ENCODE measurements around the gene VWF. TPM values are rescaled to one million over a fixed set of nuclear protein-coding genes. Genes with fewer than 3 reads are reported as not detected.
"Not testable (repeated sequence)": the region's sequence is repeated elsewhere in the genome, so short reads cannot be mapped to it uniquely, and the experiment has no call there.

Gene VWF
- total and polyA plus RNA-seq, 2 of the 4 experiments (the other 2 are of a cell fraction): under 0.01 to 0.09 TPM

DNA sequence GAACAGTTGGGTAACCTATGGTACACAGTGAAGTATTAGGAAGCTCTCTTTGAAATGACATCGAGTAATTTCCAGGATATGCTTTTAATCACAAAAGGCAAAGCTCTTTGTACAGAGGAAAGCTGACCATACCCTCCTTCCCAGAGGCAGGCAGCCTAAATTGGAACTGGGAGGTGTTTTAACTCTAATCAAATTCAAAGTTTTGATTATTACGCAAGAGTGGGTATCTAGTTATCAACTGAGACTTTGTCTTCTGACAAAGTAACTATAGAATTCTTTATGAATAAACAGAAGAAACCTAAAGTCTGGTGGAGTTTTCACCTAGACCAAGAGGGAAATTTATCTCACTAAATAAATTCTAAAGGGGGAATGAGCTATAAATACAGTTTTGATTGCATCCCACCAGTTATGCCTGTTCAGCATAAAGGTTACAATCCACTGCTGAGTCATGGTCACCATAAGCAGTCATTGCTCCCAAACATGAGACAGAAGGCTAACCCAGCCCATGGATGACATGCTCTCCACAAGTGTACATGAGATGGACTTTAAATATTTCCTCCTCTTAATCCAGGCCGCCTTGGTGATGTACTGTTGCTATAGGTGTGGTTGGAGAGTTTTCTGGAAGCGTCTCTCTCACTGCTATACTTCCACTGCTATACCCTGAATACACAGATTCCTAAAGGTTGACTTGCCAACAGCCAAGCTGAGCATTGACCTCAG lies 113.7 kb downstream of the VWF start:
- H2AK5ac ChIP-seq (ENCODE audit: low read depth, low read length); H3K9me3 ChIP-seq (ENCODE audit: control insufficient read depth, insufficient read depth, low read length); H3K23ac ChIP-seq (ENCODE audit: low read depth, low read length); H3K4ac ChIP-seq (ENCODE audit: low read depth, low read length); H2BK120ac ChIP-seq (ENCODE audit: low read depth, low read length); H3K27ac ChIP-seq (ENCODE audit: insufficient read depth, low read length); H3K18ac ChIP-seq (ENCODE audit: low read depth, low read length); H2AFZ ChIP-seq (replicated peaks; ENCODE audit: low read length, poor library complexity); H3K14ac ChIP-seq (replicated peaks; ENCODE audit: low read depth, low read length); POLR2A ChIA-PET (ENCODE audit: unreplicated experiment); H3K4me3 ChIP-seq (ENCODE audit: insufficient read depth, low read depth, low read length); H4K5ac ChIP-seq (ENCODE audit: low read depth, low read length); H3K56ac ChIP-seq (ENCODE audit: extremely low read depth, insufficient read depth, low read length); H2AK9ac ChIP-seq (replicated peaks; ENCODE audit: low read depth, low read length, poor library complexity); H2BK5ac ChIP-seq (ENCODE audit: low read depth, low read length, poor library complexity, severe bottlenecking); dilution Hi-C loops (cut with HindIII; ENCODE audit: low sequenced_read_pairs, unreplicated experiment); H3K9me1 ChIP-seq (ENCODE audit: insufficient read depth, low read length); H3K4me2 ChIP-seq (ENCODE audit: low read depth, low read length); H4K91ac ChIP-seq (ENCODE audit: insufficient read depth, low read depth, low read length); BruUV-seq (replicated peaks); H3K4me1 ChIP-seq (ENCODE audit: control insufficient read depth, insufficient read depth, low read length); H3K9ac ChIP-seq (ENCODE audit: low read depth, low read length); H3K27me3 ChIP-seq (ENCODE audit: control insufficient read depth, insufficient read depth, low read length); H3K79me1 ChIP-seq (ENCODE audit: low read depth in 1 of 2, low read length in 2 of 2); ATAC-seq (ENCODE audit: low read depth); H4K20me1 ChIP-seq (ENCODE audit: insufficient read depth, low read length); H2BK15ac ChIP-seq (ENCODE audit: low read depth, low read length); H2BK20ac ChIP-seq (ENCODE audit: low read depth, low read length); intact Hi-C loops (cut with micrococcal nuclease); in situ Hi-C loops (cut with MboI; ENCODE audit: low sequenced_read_pairs); H3K36me3 ChIP-seq (ENCODE audit: control insufficient read depth, insufficient read depth, low read length); H4K8ac ChIP-seq (ENCODE audit: low read depth in 2 of 2, low read length in 2 of 2); CTCF ChIA-PET; DNase-seq: not testable (repeated sequence)
- TF ChIP-seq CEBPB (IDR thresholded peaks at IDR 0.05; ENCODE audit: low read depth, low read length): peak; percentile 51
- no CpG with 5 or more reads among the region's 4 CpGs for WGBS, 2 experiments (ENCODE audit: extremely low coverage in 2 of 2, insufficient read length in 1 of 2)

Data from IMR-90 (cell line).